Lung (tissue), 12 donors: Measurements from ENCODE around the gene BCL2A1. TPM values are rescaled to one million over a fixed set of nuclear protein-coding genes. Genes with fewer than 3 reads are reported as not detected.
A peak's percentile ranks its signal among the peaks of the same experiment; 100 is the strongest.

ENCODE experiments used
- ATAC-seq: fragments of 200-7000 bp; cut with Tn5 transposase; one replicate; pipeline ENCODE4 v1.9.1; 2020; ENCODE audit warnings: moderate number of reproducible peaks; ENCODE audit not compliant: insufficient read depth, low FRiP score
- DNase-seq, 3 donors: peaks; one replicate each; pipeline ENCODE4 v3.0.0-alpha.2; 2013 to 2017
- H3K27ac ChIP-seq, 2 donors: one replicate each; pipeline ENCODE4 v1.5.1; 2013; ENCODE audit warnings: mild to moderate bottlenecking in 2 of 2, moderate library complexity in 2 of 2, control low read depth in 1 of 2, inconsistent platforms in 1 of 2, low read depth in 1 of 2, low read length in 1 of 2
- H3K27me3 ChIP-seq, 3 donors: one replicate each; pipeline ENCODE4 v1.5.1; 2013; ENCODE audit warnings: low read length in 2 of 3; ENCODE audit not compliant: control insufficient read depth in 3 of 3, insufficient read depth in 3 of 3
- H3K36me3 ChIP-seq, 4 donors: one replicate each; pipeline ENCODE4 v1.5.1; 2013; ENCODE audit warnings: low read length in 4 of 4, mild to moderate bottlenecking in 1 of 4, moderate library complexity in 1 of 4; ENCODE audit not compliant: control insufficient read depth in 4 of 4, insufficient read depth in 4 of 4
- H3K4me1 ChIP-seq, 5 donors: one replicate each; pipeline ENCODE4 v1.5.1; 2013; ENCODE audit warnings: low read length in 5 of 5, mild to moderate bottlenecking in 2 of 5, moderate library complexity in 1 of 5; ENCODE audit not compliant: control insufficient read depth in 5 of 5, insufficient read depth in 5 of 5
- H3K4me3 ChIP-seq: one replicate; pipeline ENCODE4 v1.5.1; 2013; ENCODE audit warnings: mild to moderate bottlenecking, control low read depth, moderate library complexity
- H3K9ac ChIP-seq, 2 donors: one replicate each; pipeline ENCODE4 v1.5.1; 2013; ENCODE audit warnings: low read length in 2 of 2, control low read depth in 1 of 2; ENCODE audit not compliant: insufficient read depth in 1 of 2
- H3K9me3 ChIP-seq, 4 donors: one replicate each; pipeline ENCODE4 v1.5.1; 2013; ENCODE audit warnings: low read length in 3 of 4, mild to moderate bottlenecking in 1 of 4, moderate library complexity in 1 of 4; ENCODE audit not compliant: control insufficient read depth in 4 of 4, insufficient read depth in 3 of 4
- CTCF ChIP-seq: IDR thresholded peaks from 2 replicates; pipeline ENCODE4 v1.5.1; 2012; ENCODE audit warnings: mild to moderate bottlenecking; ENCODE audit errors: control extremely low read depth, extremely low read depth
- WGBS, 2 donors: extraction: QIAGEN DNeasy Blood & Tissue Kit; methylation state at CpG; one replicate each; pipeline ENCODE4 v1.1.7; 2013; 5-methylcytosine and 5-hydroxymethylcytosine counted together
- polyA plus RNA-seq, 2 donors: library from polyadenylated mRNA; stranded (reverse); fragments of 200-250 nt; gene quantifications; one replicate each; pipeline ENCODE4 v1.2.1, GENCODE V29; 2013
- total RNA-seq, 2 donors: library from RNA; depleted of rRNA in 1 of 2; stranded (reverse); fragments of >200 nt in 1 of 2; gene quantifications; one replicate each; pipeline ENCODE4 v1.2.1, GENCODE V29; 2014 to 2021
- donor health status: control.
- donor health status: control.
- donor health status: Bipolar disorder and iron deficiency.
- donor health status: healthy.
- donor health status: DM: yes; HTN: yes; CAD: no.

The BCL2A1 gene
- total and polyA plus RNA-seq, 4 donors: 27.4 to 323 (median 49.3) TPM

GRCh38 chr15:79950247-79950646 is 20.7 kb downstream of the BCL2A1 start:
- no peak overlapping the region for H3K4me3 ChIP-seq
- H3K4me1 ChIP-seq: no peaks in the 10 kb centered on the region
- 92 to 94% methylated on average over 2 of the region's 2 CpGs for WGBS, 2 donors
- no peak for ATAC-seq
- no peak for DNase-seq
- H3K27ac ChIP-seq: no peak overlapping the region
- H3K36me3 ChIP-seq: no peaks in the 10 kb centered on the region
- TF ChIP-seq CTCF: no peak
- no peak overlapping the region for H3K9ac ChIP-seq
- no peaks in the 10 kb centered on the region for H3K27me3 ChIP-seq
- H3K9me3 ChIP-seq: no peaks in the 10 kb centered on the region

GRCh38 chr15:79948761-79949160 is 22.2 kb downstream of the BCL2A1 start:
- no peak overlapping the region for H3K9ac ChIP-seq
- no peak overlapping the region for H3K4me3 ChIP-seq
- no peaks in the 10 kb centered on the region for H3K36me3 ChIP-seq
- H3K4me1 ChIP-seq: no peaks in the 10 kb centered on the region
- no peak overlapping the region for H3K27ac ChIP-seq
- no peak for ATAC-seq
- peaks cover 0 to 4% (median 0%) of the 10 kb centered on the region in 4 donors for H3K9me3 ChIP-seq
- no peak for TF ChIP-seq CTCF
- DNase-seq: peak in 1 of 3 donors; percentile 3
- H3K27me3 ChIP-seq: no peaks in the 10 kb centered on the region
- WGBS, 2 donors: 55 to 66% methylated on average over 3 of the region's 3 CpGs

- no peak for ATAC-seq
- peaks cover 0 to 4% (median 0%) of the 10 kb centered on the region in 4 donors for H3K9me3 ChIP-seq
- H3K27me3 ChIP-seq: no peaks in the 10 kb centered on the region
- 51 to 71% methylated on average over 10 of the region's 10 CpGs for WGBS, 2 donors
- no peak for TF ChIP-seq CTCF
- H3K27ac ChIP-seq: no peak overlapping the region
- H3K36me3 ChIP-seq: no peaks in the 10 kb centered on the region
- H3K9ac ChIP-seq: no peak overlapping the region
- H3K4me3 ChIP-seq: no peak overlapping the region
- no peaks in the 10 kb centered on the region for H3K4me1 ChIP-seq
- no peak for DNase-seq
These were observed 22.8 kb downstream of the BCL2A1 start for GRCh38 chr15:79948095-79948695.

GRCh38 chr15:79947009-79947408 is 24.0 kb downstream of the BCL2A1 start:
- Histone ChIP-seq H3K9ac (no peak overlapping the region), H3K27me3 (no peaks in the 10 kb centered on the region), H3K4me3 (no peak overlapping the region), H3K36me3 (no peaks in the 10 kb centered on the region), H3K4me1 (no peaks in the 10 kb centered on the region), H3K27ac (no peak overlapping the region), H3K9me3 (peaks cover 0 to 4% (median 0%) of the 10 kb centered on the region in 4 donors)
- TF ChIP-seq CTCF: no peak
- ATAC-seq (no peak), DNase-seq (no peak)
